NK-92 (cell line): ENCODE data around the gene INSYN2B.

Experiments used
- DNase-seq: peaks from one replicate; lab custom pipeline; 2025; ENCODE audit not compliant: unreplicated experiment; lab: John Stamatoyannopoulos, UW

Gene INSYN2B

GRCh38 chr5:169893571-169893970 is 86.7 kb downstream of the INSYN2B start:
- DNase-seq, result no peak

GRCh38 chr5:169893010-169893409 is 87.3 kb downstream of the INSYN2B start:
- no peak for DNase-seq

GRCh38 chr5:169889572-169889971 is 90.7 kb downstream of the INSYN2B start:
- DNase-seq, result no peak

GRCh38 chr5:169886677-169887076 is 93.6 kb downstream of the INSYN2B start:
- no peak for DNase-seq

- no peak for DNase-seq
Observed at GRCh38 chr5:169886033-169886432, 94.3 kb downstream of the INSYN2B start.

GRCh38 chr5:169881702-169882303 is 98.5 kb downstream of the INSYN2B start:
- DNase-seq, result no peak

GRCh38 chr5:169880785-169881184 is 99.5 kb downstream of the INSYN2B start:
- DNase-seq, result no peak

- no peak for DNase-seq
Observed at GRCh38 chr5:169880012-169880663, 100.2 kb downstream of the INSYN2B start.

GRCh38 chr5:169876386-169876785 is 103.9 kb downstream of the INSYN2B start:
- no peak for DNase-seq

GRCh38 chr5:169875731-169876130 is 104.6 kb downstream of the INSYN2B start:
- no peak for DNase-seq

GRCh38 chr5:169875091-169875728 is 105.1 kb downstream of the INSYN2B start:
- no peak for DNase-seq

- no peak for DNase-seq
Observed at GRCh38 chr5:169874621-169875020, 105.7 kb downstream of the INSYN2B start.

- no peak for DNase-seq
Observed at GRCh38 chr5:169873642-169874041, 106.7 kb downstream of the INSYN2B start.

- no peak for DNase-seq
Observed at GRCh38 chr5:169871826-169872490, 108.3 kb downstream of the INSYN2B start.

GRCh38 chr5:169870211-169870610 is 110.1 kb downstream of the INSYN2B start:
- no peak for DNase-seq

- DNase-seq, result no peak
Observed at GRCh38 chr5:169869066-169869465, 111.2 kb downstream of the INSYN2B start.

GRCh38 chr5:169867347-169867746 is 112.9 kb downstream of the INSYN2B start:
- DNase-seq, result no peak

- no peak for DNase-seq
Observed at GRCh38 chr5:169864483-169864882, 115.8 kb downstream of the INSYN2B start.

GRCh38 chr5:169862391-169862811 is 117.9 kb downstream of the INSYN2B start:
- no peak for DNase-seq

GRCh38 chr5:169861934-169862333 is 118.4 kb downstream of the INSYN2B start:
- DNase-seq, result no peak

GRCh38 chr5:169861433-169861832 is 118.9 kb downstream of the INSYN2B start:
- no peak for DNase-seq

- no peak for DNase-seq
Observed at GRCh38 chr5:169860585-169860984, 119.7 kb downstream of the INSYN2B start.
